Lung (tissue), 13 donors: ENCODE measurements around the gene BTBD16. TPM values are rescaled to one million over a fixed set of nuclear protein-coding genes. Genes with fewer than 3 reads are reported as not detected.

Experiments
- ATAC-seq: fragments of 200-7000 bp; cut with Tn5 transposase; one replicate; pipeline ENCODE4 v1.9.1; 2020; ENCODE audit warnings: moderate number of reproducible peaks; ENCODE audit not compliant: insufficient read depth, low FRiP score
- DNase-seq, 3 donors: peaks; one replicate each; pipeline ENCODE4 v3.0.0-alpha.2; 2013 to 2017
- H3K27ac ChIP-seq, 2 donors: one replicate each; pipeline ENCODE4 v1.5.1; 2013; ENCODE audit warnings: mild to moderate bottlenecking in 2 of 2, moderate library complexity in 2 of 2, control low read depth in 1 of 2, inconsistent platforms in 1 of 2, low read depth in 1 of 2, low read length in 1 of 2
- H3K27me3 ChIP-seq, 3 donors: one replicate each; pipeline ENCODE4 v1.5.1; 2013; ENCODE audit warnings: low read length in 2 of 3; ENCODE audit not compliant: control insufficient read depth in 3 of 3, insufficient read depth in 3 of 3
- H3K36me3 ChIP-seq, 4 donors: one replicate each; pipeline ENCODE4 v1.5.1; 2013; ENCODE audit warnings: low read length in 4 of 4, mild to moderate bottlenecking in 1 of 4, moderate library complexity in 1 of 4; ENCODE audit not compliant: control insufficient read depth in 4 of 4, insufficient read depth in 4 of 4
- H3K4me1 ChIP-seq, 5 donors: one replicate each; pipeline ENCODE4 v1.5.1; 2013; ENCODE audit warnings: low read length in 5 of 5, mild to moderate bottlenecking in 2 of 5, moderate library complexity in 1 of 5; ENCODE audit not compliant: control insufficient read depth in 5 of 5, insufficient read depth in 5 of 5
- H3K4me3 ChIP-seq: one replicate; pipeline ENCODE4 v1.5.1; 2013; ENCODE audit warnings: mild to moderate bottlenecking, control low read depth, moderate library complexity
- H3K9ac ChIP-seq, 2 donors: one replicate each; pipeline ENCODE4 v1.5.1; 2013; ENCODE audit warnings: low read length in 2 of 2, control low read depth in 1 of 2; ENCODE audit not compliant: insufficient read depth in 1 of 2
- H3K9me3 ChIP-seq, 4 donors: one replicate each; pipeline ENCODE4 v1.5.1; 2013; ENCODE audit warnings: low read length in 3 of 4, mild to moderate bottlenecking in 1 of 4, moderate library complexity in 1 of 4; ENCODE audit not compliant: control insufficient read depth in 4 of 4, insufficient read depth in 3 of 4
- WGBS, 2 donors: extraction: QIAGEN DNeasy Blood & Tissue Kit; methylation state at CpG; one replicate each; pipeline ENCODE4 v1.1.7; 2013; 5-methylcytosine and 5-hydroxymethylcytosine counted together
- polyA plus RNA-seq, 2 donors: library from polyadenylated mRNA; stranded (reverse); fragments of 200-250 nt; gene quantifications; one replicate each; pipeline ENCODE4 v1.2.1, GENCODE V29; 2013
- small RNA-seq: library from RNA; depleted of rRNA; stranded (forward); fragments of <200 nt; gene quantifications from one replicate; pipeline ENCODE3, GENCODE V24; 2014; ENCODE audit warnings: low replicate concordance
- total RNA-seq, 2 donors: library from RNA; depleted of rRNA in 1 of 2; stranded (reverse); fragments of >200 nt in 1 of 2; gene quantifications; one replicate each; pipeline ENCODE4 v1.2.1, GENCODE V29; 2014 to 2021
- TF ChIP-seq, protein P1 (sequence below): IDR thresholded peaks from 2 replicates; pipeline ENCODE4 v1.5.1; 2012; ENCODE audit warnings: mild to moderate bottlenecking; ENCODE audit errors: control extremely low read depth, extremely low read depth
- donor health status: control.
- donor health status: control.
- donor health status: Bipolar disorder and iron deficiency.
- donor health status: healthy.
- donor health status: DM: yes; HTN: yes; CAD: no.

The BTBD16 gene
- total and polyA plus RNA-seq, 4 donors = 0.03 to 0.73 (median 0.67) TPM; not detected in 1

DNA sequence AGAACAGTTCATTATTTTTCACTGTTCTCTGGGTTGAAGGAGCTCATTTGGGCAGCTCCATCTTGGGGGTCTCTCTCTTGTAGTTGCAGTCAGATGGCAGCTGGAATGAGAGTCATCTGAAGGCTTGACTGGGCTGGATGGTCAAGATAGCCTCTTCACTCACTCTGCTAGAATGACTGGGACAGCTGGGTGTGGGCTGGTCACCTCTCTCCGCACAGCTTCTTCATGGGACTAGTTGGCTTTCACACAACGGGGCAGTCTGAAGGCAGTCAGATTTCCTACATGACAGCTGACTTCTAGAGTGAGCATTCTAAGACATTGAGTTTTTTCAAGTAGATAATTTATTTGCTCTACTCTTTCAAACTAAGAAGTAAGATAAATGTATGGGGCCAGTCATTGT, 116.5 kb downstream of the BTBD16 start:
- no peak overlapping the region for H3K27ac ChIP-seq
- TF ChIP-seq, protein P1, sequence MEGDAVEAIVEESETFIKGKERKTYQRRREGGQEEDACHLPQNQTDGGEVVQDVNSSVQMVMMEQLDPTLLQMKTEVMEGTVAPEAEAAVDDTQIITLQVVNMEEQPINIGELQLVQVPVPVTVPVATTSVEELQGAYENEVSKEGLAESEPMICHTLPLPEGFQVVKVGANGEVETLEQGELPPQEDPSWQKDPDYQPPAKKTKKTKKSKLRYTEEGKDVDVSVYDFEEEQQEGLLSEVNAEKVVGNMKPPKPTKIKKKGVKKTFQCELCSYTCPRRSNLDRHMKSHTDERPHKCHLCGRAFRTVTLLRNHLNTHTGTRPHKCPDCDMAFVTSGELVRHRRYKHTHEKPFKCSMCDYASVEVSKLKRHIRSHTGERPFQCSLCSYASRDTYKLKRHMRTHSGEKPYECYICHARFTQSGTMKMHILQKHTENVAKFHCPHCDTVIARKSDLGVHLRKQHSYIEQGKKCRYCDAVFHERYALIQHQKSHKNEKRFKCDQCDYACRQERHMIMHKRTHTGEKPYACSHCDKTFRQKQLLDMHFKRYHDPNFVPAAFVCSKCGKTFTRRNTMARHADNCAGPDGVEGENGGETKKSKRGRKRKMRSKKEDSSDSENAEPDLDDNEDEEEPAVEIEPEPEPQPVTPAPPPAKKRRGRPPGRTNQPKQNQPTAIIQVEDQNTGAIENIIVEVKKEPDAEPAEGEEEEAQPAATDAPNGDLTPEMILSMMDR = no peak
- no peaks in the 10 kb centered on the region for H3K27me3 ChIP-seq
- H3K4me1 ChIP-seq = peaks cover 0 to 11% (median 0%) of the 10 kb centered on the region in 5 donors
- H3K9ac ChIP-seq = no peak overlapping the region
- ATAC-seq (no peak), DNase-seq (no peak)
- no peaks in the 10 kb centered on the region for H3K9me3 ChIP-seq
- no peaks in the 10 kb centered on the region for H3K36me3 ChIP-seq
- no peak overlapping the region for H3K4me3 ChIP-seq
- WGBS, 2 donors = 95% methylated on average over 2 of the region's 2 CpGs

Small RNA genes lying within 50 kb of the gene (small RNA-seq; reads per million reads assigned to genes)
- gene RNU6-728P = not detected

Other genes with a start within 250 kb of the BTBD16 start
- gene PLEKHA1, start 103.4 kb downstream of the BTBD16 start, total RNA-seq = 10 to 100 TPM; 33.5 to 73.2 TPM
- 10 to 100 TPM; 18.9 to 23.0 TPM for gene PLEKHA1, start 103.4 kb downstream of the BTBD16 start, polyA plus RNA-seq
- gene ARMS2, start 183.4 kb downstream of the BTBD16 start, total RNA-seq = not detected
- gene ARMS2, start 183.4 kb downstream of the BTBD16 start, polyA plus RNA-seq = not detected
- 10 to 100 TPM; 41.4 to 59.8 TPM for gene HTRA1, start 190.3 kb downstream of the BTBD16 start, total RNA-seq
- gene HTRA1, start 190.3 kb downstream of the BTBD16 start, polyA plus RNA-seq = 10 to 100 TPM; 30.4 to 50.7 TPM